WTC11 (cell line): ENCODE data around the gene FMC1. TPM values are rescaled to one million over a fixed set of nuclear protein-coding genes. Genes with fewer than 3 reads are reported as not detected.

Experiments used
- ATAC-seq: fragments of 200-7000 bp; cut with Tn5 transposase; 2 replicates; pipeline ENCODE4 v1.10.0; 2021; ENCODE audit warnings: mild to moderate bottlenecking, moderate library complexity
- CTCF ChIA-PET: fragments of 300-600 bp; sonication (Branson Sonifier 250); formaldehyde crosslinking; loops from one replicate; lab custom pipeline; 2021; ENCODE audit warnings: antibody characterized with exemption; lab: Charles Lee
- POLR2A ChIA-PET: fragments of 350-600 bp; sonication (Branson Sonifier 250); formaldehyde crosslinking; loops from one replicate; lab custom pipeline; 2021; ENCODE audit warnings: antibody characterized with exemption; lab: Charles Lee
- DNase-seq: peaks from one replicate; pipeline ENCODE4 v3.0.0; 2021; ENCODE audit warnings: low spot score
- H3K27ac Mint-ChIP-seq: 2 replicates; pipeline ENCODE4 v1.8.0; 2021; ENCODE audit warnings: mixed read lengths
- H3K27me3 Mint-ChIP-seq: 2 replicates; pipeline ENCODE4 v1.8.0; 2021; ENCODE audit warnings: low read depth, mild to moderate bottlenecking, moderate library complexity, mixed read lengths
- H3K36me3 Mint-ChIP-seq: 2 replicates; pipeline ENCODE4 v1.8.0; 2021; ENCODE audit warnings: mixed read lengths
- H3K4me1 Mint-ChIP-seq: 2 replicates; pipeline ENCODE4 v1.8.0; 2022; ENCODE audit warnings: mixed read lengths
- H3K4me3 Mint-ChIP-seq: 2 replicates; pipeline ENCODE4 v1.8.0; 2021; ENCODE audit warnings: mild to moderate bottlenecking, moderate library complexity, mixed read lengths
- H3K9me3 Mint-ChIP-seq: 2 replicates; pipeline ENCODE4 v1.8.0; 2021; ENCODE audit warnings: mixed read lengths
- EMX1 ChIP-seq: fragments of 250-450 bp; sonication (Bioruptor Pico); IDR thresholded peaks from 2 replicates; pipeline ENCODE4 v1.8.0; 2021; ENCODE audit warnings: mild to moderate bottlenecking
- NR1H2 ChIP-seq: sonication (generic); formaldehyde crosslinking; IDR thresholded peaks from 2 replicates; pipeline ENCODE4 v1.9.0; 2021; ENCODE audit warnings: mild to moderate bottlenecking, moderate library complexity, missing genetic modification reagents
- RELA ChIP-seq: sonication (generic); formaldehyde crosslinking; IDR thresholded peaks from 2 replicates; pipeline ENCODE4 v1.8.1; 2022; ENCODE audit warnings: missing genetic modification reagents, mild to moderate bottlenecking, borderline replicate concordance
- SMAD3 ChIP-seq: sonication (generic); formaldehyde crosslinking; IDR thresholded peaks from 2 replicates; pipeline ENCODE4 v1.8.0; 2022; ENCODE audit warnings: missing genetic modification reagents, mild to moderate bottlenecking, borderline replicate concordance
- SMAD4 ChIP-seq: sonication (generic); formaldehyde crosslinking; IDR thresholded peaks from 2 replicates; pipeline ENCODE4 v1.8.0; 2022; ENCODE audit warnings: mild to moderate bottlenecking, missing genetic modification reagents
- SOX15 ChIP-seq: fragments of 250-450 bp; sonication (Bioruptor Pico); IDR thresholded peaks from 2 replicates; pipeline ENCODE4 v1.9.0; 2021; ENCODE audit warnings: mild to moderate bottlenecking
- TCF7 ChIP-seq: sonication (generic); formaldehyde crosslinking; IDR thresholded peaks from 2 replicates; pipeline ENCODE4 v1.8.0; 2022; ENCODE audit warnings: mild to moderate bottlenecking, low read depth, missing genetic modification reagents, moderate library complexity
- TEAD4 ChIP-seq: sonication (generic); formaldehyde crosslinking; IDR thresholded peaks from 2 replicates; pipeline ENCODE4 v1.8.0; 2022; ENCODE audit warnings: mild to moderate bottlenecking, missing genetic modification reagents
- ZNF423 ChIP-seq: fragments of 250-450 bp; sonication (Bioruptor Pico); IDR thresholded peaks from 2 replicates; pipeline ENCODE4 v2.1.2; 2022; ENCODE audit warnings: mild to moderate bottlenecking, moderate library complexity
- ZNF671 ChIP-seq: fragments of 250-450 bp; sonication (Bioruptor Pico); IDR thresholded peaks from 2 replicates; pipeline ENCODE4 v1.8.0; 2021; ENCODE audit warnings: mild to moderate bottlenecking
- total RNA-seq: library from RNA; stranded (reverse); gene quantifications from 3 replicates; pipeline ENCODE4 v1.2.3, GENCODE V29; 2021
- TF ChIP-seq, protein P1 (sequence below): fragments of 250-450 bp; sonication (Bioruptor Pico); IDR thresholded peaks from 2 replicates; pipeline ENCODE4 v1.9.0; 2021; ENCODE audit warnings: mild to moderate bottlenecking
- TF ChIP-seq, protein P2 (sequence below): sonication (generic); formaldehyde crosslinking; IDR thresholded peaks from 2 replicates; pipeline ENCODE4 v1.8.0; 2022; ENCODE audit warnings: mild to moderate bottlenecking, missing genetic modification reagents
- TF ChIP-seq, protein P3 (sequence below): fragments of 250-450 bp; sonication (Bioruptor Pico); IDR thresholded peaks from 2 replicates; pipeline ENCODE4 v1.8.0; 2021; ENCODE audit warnings: mild to moderate bottlenecking
- TF ChIP-seq, protein P4 (sequence below): sonication (generic); formaldehyde crosslinking; conservative IDR thresholded peaks from 2 replicates; pipeline ENCODE4 v1.8.1; 2022; ENCODE audit warnings: mild to moderate bottlenecking, missing genetic modification reagents
- TF ChIP-seq, protein P5 (sequence below): sonication (generic); formaldehyde crosslinking; IDR thresholded peaks from 2 replicates; pipeline ENCODE4 v1.8.0; 2023; ENCODE audit warnings: mild to moderate bottlenecking, missing genetic modification reagents
- TF ChIP-seq, protein P6 (sequence below): sonication (generic); formaldehyde crosslinking; IDR thresholded peaks from 2 replicates; pipeline ENCODE4 v1.8.0; 2022; ENCODE audit warnings: mild to moderate bottlenecking, missing genetic modification reagents
- TF ChIP-seq, protein P7 (sequence below): fragments of 200-600 bp; IDR thresholded peaks from 2 replicates; pipeline ENCODE4 v1.8.0; 2022; ENCODE audit warnings: antibody characterized with exemption
- TF ChIP-seq, protein P8 (sequence below): sonication (generic); formaldehyde crosslinking; IDR thresholded peaks from 2 replicates; pipeline ENCODE4 v1.8.0; 2022; ENCODE audit warnings: missing genetic modification reagents

FMC1 gene
- total RNA-seq, 1 experiment from 2014 or later, result 16.3 TPM

DNA sequence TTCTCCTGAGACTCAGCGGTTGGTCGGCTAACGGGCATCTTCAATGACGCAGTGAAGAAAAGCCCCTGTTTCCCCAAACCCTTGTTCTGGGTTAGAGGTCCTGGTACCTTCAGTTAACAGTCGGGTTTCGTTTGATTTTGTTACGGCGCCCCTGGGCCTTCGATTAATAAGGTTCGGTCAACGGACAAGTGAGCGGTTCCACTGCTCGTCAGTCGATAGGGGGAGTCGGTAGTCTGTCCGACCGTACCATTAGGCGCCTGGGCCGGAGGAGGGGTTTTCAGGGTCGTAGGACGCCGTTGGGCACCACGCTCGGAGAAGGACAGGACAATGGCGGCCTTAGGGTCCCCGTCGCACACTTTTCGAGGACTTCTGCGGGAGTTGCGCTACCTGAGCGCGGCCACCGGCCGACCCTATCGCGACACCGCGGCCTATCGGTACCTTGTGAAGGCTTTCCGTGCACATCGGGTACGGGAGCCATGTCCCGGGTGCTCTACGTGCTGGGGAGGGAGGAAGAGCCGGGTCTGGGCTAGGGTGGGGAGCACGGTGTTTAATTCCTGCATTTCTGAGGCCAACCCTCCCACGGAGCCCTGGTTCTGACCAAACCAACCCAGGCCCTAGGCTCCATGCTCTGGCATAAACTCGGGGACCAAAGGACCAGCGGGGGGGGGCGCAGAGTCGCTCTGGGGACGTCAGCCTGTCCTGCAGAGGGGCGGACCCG, at the start of gene FMC1 (continued):
- TF ChIP-seq, protein P1, sequence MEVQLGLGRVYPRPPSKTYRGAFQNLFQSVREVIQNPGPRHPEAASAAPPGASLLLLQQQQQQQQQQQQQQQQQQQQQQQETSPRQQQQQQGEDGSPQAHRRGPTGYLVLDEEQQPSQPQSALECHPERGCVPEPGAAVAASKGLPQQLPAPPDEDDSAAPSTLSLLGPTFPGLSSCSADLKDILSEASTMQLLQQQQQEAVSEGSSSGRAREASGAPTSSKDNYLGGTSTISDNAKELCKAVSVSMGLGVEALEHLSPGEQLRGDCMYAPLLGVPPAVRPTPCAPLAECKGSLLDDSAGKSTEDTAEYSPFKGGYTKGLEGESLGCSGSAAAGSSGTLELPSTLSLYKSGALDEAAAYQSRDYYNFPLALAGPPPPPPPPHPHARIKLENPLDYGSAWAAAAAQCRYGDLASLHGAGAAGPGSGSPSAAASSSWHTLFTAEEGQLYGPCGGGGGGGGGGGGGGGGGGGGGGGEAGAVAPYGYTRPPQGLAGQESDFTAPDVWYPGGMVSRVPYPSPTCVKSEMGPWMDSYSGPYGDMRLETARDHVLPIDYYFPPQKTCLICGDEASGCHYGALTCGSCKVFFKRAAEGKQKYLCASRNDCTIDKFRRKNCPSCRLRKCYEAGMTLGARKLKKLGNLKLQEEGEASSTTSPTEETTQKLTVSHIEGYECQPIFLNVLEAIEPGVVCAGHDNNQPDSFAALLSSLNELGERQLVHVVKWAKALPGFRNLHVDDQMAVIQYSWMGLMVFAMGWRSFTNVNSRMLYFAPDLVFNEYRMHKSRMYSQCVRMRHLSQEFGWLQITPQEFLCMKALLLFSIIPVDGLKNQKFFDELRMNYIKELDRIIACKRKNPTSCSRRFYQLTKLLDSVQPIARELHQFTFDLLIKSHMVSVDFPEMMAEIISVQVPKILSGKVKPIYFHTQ (CRISPR knock-in tag), result peak; percentile 77
- TF ChIP-seq TEAD4 (CRISPR knock-in tag) (peak; percentile 48; the same call in 1 of the 2 replicates), RELA (CRISPR knock-in tag) (no peak), ZNF671 (CRISPR knock-in tag) (peak; percentile 79; the same call in 1 of the 2 replicates), SMAD3 (CRISPR knock-in tag) (0 out of 2 replicates have a peak, but pooled peaks have one; percentile 18), NR1H2 (CRISPR knock-in tag) (no peak), SMAD4 (CRISPR knock-in tag) (no peak)
- TF ChIP-seq, protein P2, sequence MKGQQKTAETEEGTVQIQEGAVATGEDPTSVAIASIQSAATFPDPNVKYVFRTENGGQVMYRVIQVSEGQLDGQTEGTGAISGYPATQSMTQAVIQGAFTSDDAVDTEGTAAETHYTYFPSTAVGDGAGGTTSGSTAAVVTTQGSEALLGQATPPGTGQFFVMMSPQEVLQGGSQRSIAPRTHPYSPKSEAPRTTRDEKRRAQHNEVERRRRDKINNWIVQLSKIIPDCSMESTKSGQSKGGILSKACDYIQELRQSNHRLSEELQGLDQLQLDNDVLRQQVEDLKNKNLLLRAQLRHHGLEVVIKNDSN, result peak; percentile 56; the same call in 1 of the 2 replicates
- TF ChIP-seq, protein P3, sequence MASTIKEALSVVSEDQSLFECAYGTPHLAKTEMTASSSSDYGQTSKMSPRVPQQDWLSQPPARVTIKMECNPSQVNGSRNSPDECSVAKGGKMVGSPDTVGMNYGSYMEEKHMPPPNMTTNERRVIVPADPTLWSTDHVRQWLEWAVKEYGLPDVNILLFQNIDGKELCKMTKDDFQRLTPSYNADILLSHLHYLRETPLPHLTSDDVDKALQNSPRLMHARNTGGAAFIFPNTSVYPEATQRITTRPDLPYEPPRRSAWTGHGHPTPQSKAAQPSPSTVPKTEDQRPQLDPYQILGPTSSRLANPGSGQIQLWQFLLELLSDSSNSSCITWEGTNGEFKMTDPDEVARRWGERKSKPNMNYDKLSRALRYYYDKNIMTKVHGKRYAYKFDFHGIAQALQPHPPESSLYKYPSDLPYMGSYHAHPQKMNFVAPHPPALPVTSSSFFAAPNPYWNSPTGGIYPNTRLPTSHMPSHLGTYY (CRISPR knock-in tag), result 0 out of 2 replicates have a peak, but pooled peaks have one; percentile 10

DNA sequence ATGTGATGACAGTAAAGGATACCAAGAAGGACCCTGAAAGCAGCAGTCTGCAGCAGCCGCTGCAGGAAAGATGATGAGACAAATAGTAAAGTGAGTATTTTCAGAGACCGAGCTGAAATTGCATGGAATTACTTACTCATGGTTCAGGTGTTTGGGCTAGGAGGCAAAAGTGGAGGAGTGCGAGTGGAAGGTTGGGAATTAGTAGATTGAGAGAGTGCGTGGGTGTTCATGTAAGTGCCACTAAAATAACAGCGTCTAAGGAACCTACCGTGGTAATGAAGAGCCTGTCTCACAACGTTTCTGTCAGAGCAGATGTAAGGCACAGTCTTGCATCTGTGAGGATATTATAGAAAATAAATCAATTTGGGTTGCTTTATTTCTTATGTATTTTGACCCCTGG, 48.3 kb upstream of the FMC1 start:
- Mint-ChIP-seq H3K4me3 (no peak overlapping the region), H3K9me3 (no peaks in the 10 kb centered on the region), H3K4me1 (no peaks in the 10 kb centered on the region), H3K36me3 (peaks cover 28% of the 10 kb centered on the region), H3K27me3 (no peaks in the 10 kb centered on the region), H3K27ac (peak overlapping the region; percentile 39)
- ChIA-PET CTCF (no interaction called here), POLR2A (no interaction called here)
- DNase-seq (no peak), ATAC-seq (no peak)
- TF ChIP-seq, protein P4, sequence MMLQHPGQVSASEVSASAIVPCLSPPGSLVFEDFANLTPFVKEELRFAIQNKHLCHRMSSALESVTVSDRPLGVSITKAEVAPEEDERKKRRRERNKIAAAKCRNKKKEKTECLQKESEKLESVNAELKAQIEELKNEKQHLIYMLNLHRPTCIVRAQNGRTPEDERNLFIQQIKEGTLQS (CRISPR knock-in tag), result no peak
- TF ChIP-seq EMX1 (CRISPR knock-in tag) (no peak), TCF7 (no peak), SOX15 (no peak), ZNF423 (CRISPR knock-in tag) (no peak)
- TF ChIP-seq, protein P5, sequence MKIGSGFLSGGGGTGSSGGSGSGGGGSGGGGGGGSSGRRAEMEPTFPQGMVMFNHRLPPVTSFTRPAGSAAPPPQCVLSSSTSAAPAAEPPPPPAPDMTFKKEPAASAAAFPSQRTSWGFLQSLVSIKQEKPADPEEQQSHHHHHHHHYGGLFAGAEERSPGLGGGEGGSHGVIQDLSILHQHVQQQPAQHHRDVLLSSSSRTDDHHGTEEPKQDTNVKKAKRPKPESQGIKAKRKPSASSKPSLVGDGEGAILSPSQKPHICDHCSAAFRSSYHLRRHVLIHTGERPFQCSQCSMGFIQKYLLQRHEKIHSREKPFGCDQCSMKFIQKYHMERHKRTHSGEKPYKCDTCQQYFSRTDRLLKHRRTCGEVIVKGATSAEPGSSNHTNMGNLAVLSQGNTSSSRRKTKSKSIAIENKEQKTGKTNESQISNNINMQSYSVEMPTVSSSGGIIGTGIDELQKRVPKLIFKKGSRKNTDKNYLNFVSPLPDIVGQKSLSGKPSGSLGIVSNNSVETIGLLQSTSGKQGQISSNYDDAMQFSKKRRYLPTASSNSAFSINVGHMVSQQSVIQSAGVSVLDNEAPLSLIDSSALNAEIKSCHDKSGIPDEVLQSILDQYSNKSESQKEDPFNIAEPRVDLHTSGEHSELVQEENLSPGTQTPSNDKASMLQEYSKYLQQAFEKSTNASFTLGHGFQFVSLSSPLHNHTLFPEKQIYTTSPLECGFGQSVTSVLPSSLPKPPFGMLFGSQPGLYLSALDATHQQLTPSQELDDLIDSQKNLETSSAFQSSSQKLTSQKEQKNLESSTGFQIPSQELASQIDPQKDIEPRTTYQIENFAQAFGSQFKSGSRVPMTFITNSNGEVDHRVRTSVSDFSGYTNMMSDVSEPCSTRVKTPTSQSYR (CRISPR knock-in tag), result no peak
- TF ChIP-seq, protein P6, sequence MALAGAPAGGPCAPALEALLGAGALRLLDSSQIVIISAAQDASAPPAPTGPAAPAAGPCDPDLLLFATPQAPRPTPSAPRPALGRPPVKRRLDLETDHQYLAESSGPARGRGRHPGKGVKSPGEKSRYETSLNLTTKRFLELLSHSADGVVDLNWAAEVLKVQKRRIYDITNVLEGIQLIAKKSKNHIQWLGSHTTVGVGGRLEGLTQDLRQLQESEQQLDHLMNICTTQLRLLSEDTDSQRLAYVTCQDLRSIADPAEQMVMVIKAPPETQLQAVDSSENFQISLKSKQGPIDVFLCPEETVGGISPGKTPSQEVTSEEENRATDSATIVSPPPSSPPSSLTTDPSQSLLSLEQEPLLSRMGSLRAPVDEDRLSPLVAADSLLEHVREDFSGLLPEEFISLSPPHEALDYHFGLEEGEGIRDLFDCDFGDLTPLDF (CRISPR knock-in tag), result no peak
- TF ChIP-seq, protein P7, sequence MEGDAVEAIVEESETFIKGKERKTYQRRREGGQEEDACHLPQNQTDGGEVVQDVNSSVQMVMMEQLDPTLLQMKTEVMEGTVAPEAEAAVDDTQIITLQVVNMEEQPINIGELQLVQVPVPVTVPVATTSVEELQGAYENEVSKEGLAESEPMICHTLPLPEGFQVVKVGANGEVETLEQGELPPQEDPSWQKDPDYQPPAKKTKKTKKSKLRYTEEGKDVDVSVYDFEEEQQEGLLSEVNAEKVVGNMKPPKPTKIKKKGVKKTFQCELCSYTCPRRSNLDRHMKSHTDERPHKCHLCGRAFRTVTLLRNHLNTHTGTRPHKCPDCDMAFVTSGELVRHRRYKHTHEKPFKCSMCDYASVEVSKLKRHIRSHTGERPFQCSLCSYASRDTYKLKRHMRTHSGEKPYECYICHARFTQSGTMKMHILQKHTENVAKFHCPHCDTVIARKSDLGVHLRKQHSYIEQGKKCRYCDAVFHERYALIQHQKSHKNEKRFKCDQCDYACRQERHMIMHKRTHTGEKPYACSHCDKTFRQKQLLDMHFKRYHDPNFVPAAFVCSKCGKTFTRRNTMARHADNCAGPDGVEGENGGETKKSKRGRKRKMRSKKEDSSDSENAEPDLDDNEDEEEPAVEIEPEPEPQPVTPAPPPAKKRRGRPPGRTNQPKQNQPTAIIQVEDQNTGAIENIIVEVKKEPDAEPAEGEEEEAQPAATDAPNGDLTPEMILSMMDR, result no peak
- TF ChIP-seq, protein P8, sequence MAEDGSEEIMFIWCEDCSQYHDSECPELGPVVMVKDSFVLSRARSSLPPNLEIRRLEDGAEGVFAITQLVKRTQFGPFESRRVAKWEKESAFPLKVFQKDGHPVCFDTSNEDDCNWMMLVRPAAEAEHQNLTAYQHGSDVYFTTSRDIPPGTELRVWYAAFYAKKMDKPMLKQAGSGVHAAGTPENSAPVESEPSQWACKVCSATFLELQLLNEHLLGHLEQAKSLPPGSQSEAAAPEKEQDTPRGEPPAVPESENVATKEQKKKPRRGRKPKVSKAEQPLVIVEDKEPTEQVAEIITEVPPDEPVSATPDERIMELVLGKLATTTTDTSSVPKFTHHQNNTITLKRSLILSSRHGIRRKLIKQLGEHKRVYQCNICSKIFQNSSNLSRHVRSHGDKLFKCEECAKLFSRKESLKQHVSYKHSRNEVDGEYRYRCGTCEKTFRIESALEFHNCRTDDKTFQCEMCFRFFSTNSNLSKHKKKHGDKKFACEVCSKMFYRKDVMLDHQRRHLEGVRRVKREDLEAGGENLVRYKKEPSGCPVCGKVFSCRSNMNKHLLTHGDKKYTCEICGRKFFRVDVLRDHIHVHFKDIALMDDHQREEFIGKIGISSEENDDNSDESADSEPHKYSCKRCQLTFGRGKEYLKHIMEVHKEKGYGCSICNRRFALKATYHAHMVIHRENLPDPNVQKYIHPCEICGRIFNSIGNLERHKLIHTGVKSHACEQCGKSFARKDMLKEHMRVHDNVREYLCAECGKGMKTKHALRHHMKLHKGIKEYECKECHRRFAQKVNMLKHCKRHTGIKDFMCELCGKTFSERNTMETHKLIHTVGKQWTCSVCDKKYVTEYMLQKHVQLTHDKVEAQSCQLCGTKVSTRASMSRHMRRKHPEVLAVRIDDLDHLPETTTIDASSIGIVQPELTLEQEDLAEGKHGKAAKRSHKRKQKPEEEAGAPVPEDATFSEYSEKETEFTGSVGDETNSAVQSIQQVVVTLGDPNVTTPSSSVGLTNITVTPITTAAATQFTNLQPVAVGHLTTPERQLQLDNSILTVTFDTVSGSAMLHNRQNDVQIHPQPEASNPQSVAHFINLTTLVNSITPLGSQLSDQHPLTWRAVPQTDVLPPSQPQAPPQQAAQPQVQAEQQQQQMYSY (CRISPR knock-in tag), result no peak
- TF ChIP-seq, protein P2, result no peak
